Measurements from ENCODE around the gene CDS2.

GRCh38 chr20:5191829-5192569 is 65.2 kb downstream of the CDS2 start:
- TF ChIP-seq TSHZ2 (CRISPR knock-in tag; IDR thresholded peaks at IDR 0.05) (no peak), RARB (CRISPR knock-in tag; IDR thresholded peaks at IDR 0.05) (no peak), TCF4 (CRISPR knock-in tag; IDR thresholded peaks at IDR 0.05; ENCODE audit: borderline replicate concordance) (no peak), ZFP30 (CRISPR knock-in tag; IDR thresholded peaks at IDR 0.05) (no peak), GLIS3 (CRISPR knock-in tag; IDR thresholded peaks at IDR 0.05) (no peak), ZNF8 (CRISPR knock-in tag; IDR thresholded peaks at IDR 0.05) (no peak), POU6F1 (CRISPR knock-in tag; IDR thresholded peaks at IDR 0.05; ENCODE audit: borderline replicate concordance, low read depth) (no peak)

Measured in SK-N-SH treated with all-trans-retinoic acid at 6 μM for 48 hours (cell line).